CD4-positive, CD25-positive, alpha-beta regulatory T cell (primary cell): ENCODE data around the gene TCF4. TPM values are rescaled to one million over a fixed set of nuclear protein-coding genes. Genes with fewer than 3 reads are reported as not detected.

Source experiments
- ATAC-seq, 2 donors: fragments of 150-1000 bp; cut with Tn5 transposase; one replicate each; pipeline ENCODE4 v1.10.0; 2021; ENCODE audit warnings: low read depth in 2 of 2, moderate number of reproducible peaks in 2 of 2, moderate library complexity in 1 of 2
- DNase-seq, 3 donors: peaks; one replicate each; pipeline versions ENCODE4 v3.0.0 to v3.0.0-alpha.2; 2012 to 2022; ENCODE audit warnings: mixed read lengths in 1 of 3
- H3K27ac ChIP-seq: one replicate; pipeline ENCODE4 v1.7.0; 2013; ENCODE audit warnings: mild to moderate bottlenecking, low read length; ENCODE audit not compliant: insufficient read depth, poor library complexity, severe bottlenecking
- H3K27me3 ChIP-seq: one replicate; pipeline ENCODE4 v1.7.0; 2013; ENCODE audit warnings: low read length; ENCODE audit not compliant: control insufficient read depth, insufficient read depth
- H3K36me3 ChIP-seq: one replicate; pipeline ENCODE4 v1.7.0; 2013; ENCODE audit warnings: mild to moderate bottlenecking, low read length, moderate library complexity; ENCODE audit not compliant: control insufficient read depth, insufficient read depth
- H3K4me1 ChIP-seq: 2 replicates; pipeline ENCODE4 v1.7.0; 2013; ENCODE audit warnings: mild to moderate bottlenecking, low read length; ENCODE audit not compliant: insufficient read depth, control insufficient read depth, poor library complexity, severe bottlenecking
- H3K4me3 ChIP-seq: one replicate; pipeline ENCODE4 v1.7.0; 2013; ENCODE audit warnings: low read depth, mild to moderate bottlenecking, low read length, moderate library complexity
- H3K9me3 ChIP-seq, 2 experiments: 1 replicate in 1 of 2; 2 replicates in 1 of 2; pipeline ENCODE4 v1.7.0; 2013; ENCODE audit warnings: low read length in 2 of 2, mild to moderate bottlenecking in 1 of 2, moderate library complexity in 1 of 2; ENCODE audit not compliant: control insufficient read depth in 2 of 2
- H3K27ac Mint-ChIP-seq, 3 donors: one replicate each; pipeline ENCODE4 v1.8.0; 2020 to 2022; ENCODE audit warnings: mild to moderate bottlenecking in 3 of 3, mixed read lengths in 3 of 3, moderate library complexity in 2 of 3
- H3K27me3 Mint-ChIP-seq: one replicate; pipeline ENCODE4 v1.8.0; 2022; ENCODE audit warnings: mild to moderate bottlenecking, mixed read lengths
- H3K36me3 Mint-ChIP-seq: one replicate; pipeline ENCODE4 v1.8.0; 2020; ENCODE audit warnings: mixed read lengths
- H3K4me1 Mint-ChIP-seq, 4 donors: one replicate each; pipeline ENCODE4 v1.8.0; 2020 to 2022; ENCODE audit warnings: mixed read lengths in 4 of 4, mild to moderate bottlenecking in 1 of 4
- H3K4me3 Mint-ChIP-seq, 4 donors: one replicate each; pipeline ENCODE4 v1.8.0; 2020 to 2022; ENCODE audit warnings: mild to moderate bottlenecking in 4 of 4, mixed read lengths in 4 of 4, moderate library complexity in 3 of 4
- H3K9me3 Mint-ChIP-seq, 7 donors: one replicate each; pipeline ENCODE4 v1.8.0; 2020 to 2022; ENCODE audit warnings: mixed read lengths in 7 of 7, mild to moderate bottlenecking in 3 of 7, moderate library complexity in 2 of 7
- polyA plus RNA-seq, 4 donors: library from polyadenylated mRNA; unstranded; fragments of 300-500 nt; fragmentation: Illumina TruSeq; gene quantifications; one replicate each; pipeline ENCODE4 v1.2.3, GENCODE V29; 2021
- total RNA-seq: library from RNA; stranded (reverse); gene quantifications from one replicate; pipeline ENCODE4 v1.2.3, GENCODE V29; 2022

TCF4 gene
- total and polyA plus RNA-seq, 5 donors from 2014 or later, result 0.06 to 2.4 (median 0.92) TPM

GRCh38 chr18:55206927-55207326 is 381.1 kb downstream of the TCF4 start:
- Histone ChIP-seq H3K4me3 (no peak overlapping the region), H3K36me3 (no peaks in the 10 kb centered on the region), H3K4me1 (no peaks in the 10 kb centered on the region), H3K27ac (no peak overlapping the region), H3K27me3 (no peaks in the 10 kb centered on the region), H3K9me3 (peaks cover 0 to 4% of the 10 kb centered on the region in 2 experiments)
- DNase-seq, result no peak
- Mint-ChIP-seq H3K4me3 (no peak overlapping the region), H3K27ac (no peak overlapping the region), H3K4me1 (no peaks in the 10 kb centered on the region), H3K36me3 (no peaks in the 10 kb centered on the region), H3K9me3 (peaks cover 0 to 12% (median 4%) of the 10 kb centered on the region in 7 donors), H3K27me3 (no peaks in the 10 kb centered on the region)
- ATAC-seq, result no peak

- no peaks in the 10 kb centered on the region for H3K36me3 ChIP-seq
- ATAC-seq, result no peak
Observed at GRCh38 chr18:55202232-55202917, 385.6 kb downstream of the TCF4 start.

GRCh38 chr18:55199291-55199963 is 388.6 kb downstream of the TCF4 start:
- H3K27me3 Mint-ChIP-seq, result no peaks in the 10 kb centered on the region
- H3K4me1 Mint-ChIP-seq, result no peaks in the 10 kb centered on the region
- no peak overlapping the region for H3K4me3 ChIP-seq
- no peaks in the 10 kb centered on the region for H3K4me1 ChIP-seq
- no peaks in the 10 kb centered on the region for H3K36me3 ChIP-seq
- H3K36me3 Mint-ChIP-seq, result no peaks in the 10 kb centered on the region
- H3K9me3 Mint-ChIP-seq, result peaks cover 0 to 9% (median 2%) of the 10 kb centered on the region in 7 donors
- ATAC-seq (no peak), DNase-seq (no peak)
- no peak overlapping the region for H3K27ac ChIP-seq
- no peaks in the 10 kb centered on the region for H3K27me3 ChIP-seq
- no peak overlapping the region for H3K4me3 Mint-ChIP-seq
- no peaks in the 10 kb centered on the region for H3K9me3 ChIP-seq
- no peak overlapping the region for H3K27ac Mint-ChIP-seq

More at GRCh38 chr18:55202232-55202917, 385.6 kb downstream of the TCF4 start:
- H3K9me3 ChIP-seq, result peaks cover 0 to 2% of the 10 kb centered on the region in 2 experiments
- H3K4me1 Mint-ChIP-seq, result no peaks in the 10 kb centered on the region
- no peaks in the 10 kb centered on the region for H3K27me3 Mint-ChIP-seq
- no peak overlapping the region for H3K27ac ChIP-seq
- no peak for DNase-seq
- peaks cover 0 to 9% (median 2%) of the 10 kb centered on the region in 7 donors for H3K9me3 Mint-ChIP-seq
- H3K36me3 Mint-ChIP-seq, result no peaks in the 10 kb centered on the region
- no peak overlapping the region for H3K27ac Mint-ChIP-seq
- no peak overlapping the region for H3K4me3 ChIP-seq
- H3K4me3 Mint-ChIP-seq, result no peak overlapping the region
- H3K4me1 ChIP-seq, result no peaks in the 10 kb centered on the region
- no peaks in the 10 kb centered on the region for H3K27me3 ChIP-seq

- Mint-ChIP-seq H3K4me1 (no peaks in the 10 kb centered on the region), H3K27me3 (no peaks in the 10 kb centered on the region), H3K36me3 (no peaks in the 10 kb centered on the region), H3K4me3 (no peak overlapping the region), H3K27ac (no peak overlapping the region), H3K9me3 (peaks cover 0 to 9% (median 4%) of the 10 kb centered on the region in 7 donors)
- ATAC-seq (no peak), DNase-seq (no peak)
- H3K27me3 ChIP-seq, result no peaks in the 10 kb centered on the region
- no peaks in the 10 kb centered on the region for H3K9me3 ChIP-seq
- H3K4me3 ChIP-seq, result no peak overlapping the region
- H3K27ac ChIP-seq, result no peak overlapping the region
- H3K4me1 ChIP-seq, result no peaks in the 10 kb centered on the region
- no peaks in the 10 kb centered on the region for H3K36me3 ChIP-seq
Observed at GRCh38 chr18:55195863-55196262, 392.1 kb downstream of the TCF4 start.

- H3K9me3 Mint-ChIP-seq, result peaks cover 0 to 16% (median 0%) of the 10 kb centered on the region in 7 donors
- H3K4me1 Mint-ChIP-seq, result no peaks in the 10 kb centered on the region
- DNase-seq (no peak), ATAC-seq (no peak)
- no peak overlapping the region for H3K27ac Mint-ChIP-seq
- H3K27ac ChIP-seq, result no peak overlapping the region
- no peak overlapping the region for H3K4me3 ChIP-seq
- H3K4me1 ChIP-seq, result no peaks in the 10 kb centered on the region
- H3K36me3 ChIP-seq, result no peaks in the 10 kb centered on the region
- H3K27me3 Mint-ChIP-seq, result no peaks in the 10 kb centered on the region
- no peak overlapping the region for H3K4me3 Mint-ChIP-seq
- H3K36me3 Mint-ChIP-seq, result no peaks in the 10 kb centered on the region
- H3K9me3 ChIP-seq, result no peaks in the 10 kb centered on the region
- no peaks in the 10 kb centered on the region for H3K27me3 ChIP-seq
Observed at GRCh38 chr18:55189972-55190371, 398.0 kb downstream of the TCF4 start.

- H3K9me3 ChIP-seq, result no peaks in the 10 kb centered on the region
- no peaks in the 10 kb centered on the region for H3K4me1 ChIP-seq
- H3K9me3 Mint-ChIP-seq, result peaks cover 0 to 21% (median 0%) of the 10 kb centered on the region in 7 donors
- H3K36me3 Mint-ChIP-seq, result no peaks in the 10 kb centered on the region
- H3K4me1 Mint-ChIP-seq, result no peaks in the 10 kb centered on the region
- H3K27me3 ChIP-seq, result no peaks in the 10 kb centered on the region
- no peak overlapping the region for H3K27ac ChIP-seq
- H3K4me3 ChIP-seq, result no peak overlapping the region
- H3K4me3 Mint-ChIP-seq, result no peak overlapping the region
- H3K27me3 Mint-ChIP-seq, result no peaks in the 10 kb centered on the region
- no peak overlapping the region for H3K27ac Mint-ChIP-seq
- no peak for ATAC-seq
- no peaks in the 10 kb centered on the region for H3K36me3 ChIP-seq
- DNase-seq, result no peak
Observed at GRCh38 chr18:55186588-55186987, 401.4 kb downstream of the TCF4 start.

GRCh38 chr18:55185391-55185790 is 402.6 kb downstream of the TCF4 start:
- no peaks in the 10 kb centered on the region for H3K4me1 Mint-ChIP-seq
- no peak for DNase-seq
- no peaks in the 10 kb centered on the region for H3K27me3 ChIP-seq
- H3K4me3 ChIP-seq, result no peak overlapping the region
- H3K27ac Mint-ChIP-seq, result no peak overlapping the region
- H3K9me3 ChIP-seq, result no peaks in the 10 kb centered on the region
- H3K4me3 Mint-ChIP-seq, result no peak overlapping the region
- no peaks in the 10 kb centered on the region for H3K36me3 Mint-ChIP-seq
- H3K27me3 Mint-ChIP-seq, result no peaks in the 10 kb centered on the region
- H3K4me1 ChIP-seq, result no peaks in the 10 kb centered on the region
- ATAC-seq, result no peak
- no peak overlapping the region for H3K27ac ChIP-seq
- H3K36me3 ChIP-seq, result no peaks in the 10 kb centered on the region
- H3K9me3 Mint-ChIP-seq, result peaks cover 0 to 16% (median 2%) of the 10 kb centered on the region in 7 donors

- no peak for ATAC-seq
- H3K9me3 ChIP-seq, result no peaks in the 10 kb centered on the region
- Mint-ChIP-seq H3K4me1 (no peaks in the 10 kb centered on the region), H3K4me3 (peak overlapping the region in 1 of 4 donors; percentile 75), H3K9me3 (peaks cover 0 to 12% (median 2%) of the 10 kb centered on the region in 7 donors), H3K27ac (no peak overlapping the region), H3K36me3 (no peaks in the 10 kb centered on the region), H3K27me3 (no peaks in the 10 kb centered on the region)
- H3K27ac ChIP-seq, result no peak overlapping the region
- DNase-seq, result no peak
- no peaks in the 10 kb centered on the region for H3K4me1 ChIP-seq
- no peaks in the 10 kb centered on the region for H3K36me3 ChIP-seq
- H3K27me3 ChIP-seq, result no peaks in the 10 kb centered on the region
- H3K4me3 ChIP-seq, result no peak overlapping the region
Observed at GRCh38 chr18:55179835-55180234, 408.2 kb downstream of the TCF4 start.
